HG02840 (cell line): ENCODE results near the gene TMEM176A.

Source experiments
- ATAC-seq: cut with Tn5 transposase; IDR thresholded peaks from one replicate; pipeline ENCODE4 v1.9.1; 2021; ENCODE audit warnings: mild to moderate bottlenecking, moderate library complexity, moderate number of reproducible peaks; ENCODE audit not compliant: unreplicated experiment, low FRiP score

TMEM176A gene

GRCh38 chr7:150787321-150788281 lies 13.0 kb upstream of the TMEM176A start:
- no peak for ATAC-seq

- ATAC-seq = no peak
These were observed 11.9 kb upstream of the TMEM176A start for GRCh38 chr7:150788474-150789269.

- no peak for ATAC-seq
These were observed 10.0 kb upstream of the TMEM176A start for GRCh38 chr7:150790416-150791075.

- ATAC-seq = no peak
These were observed 9.3 kb upstream of the TMEM176A start for GRCh38 chr7:150791304-150791703.

DNA sequence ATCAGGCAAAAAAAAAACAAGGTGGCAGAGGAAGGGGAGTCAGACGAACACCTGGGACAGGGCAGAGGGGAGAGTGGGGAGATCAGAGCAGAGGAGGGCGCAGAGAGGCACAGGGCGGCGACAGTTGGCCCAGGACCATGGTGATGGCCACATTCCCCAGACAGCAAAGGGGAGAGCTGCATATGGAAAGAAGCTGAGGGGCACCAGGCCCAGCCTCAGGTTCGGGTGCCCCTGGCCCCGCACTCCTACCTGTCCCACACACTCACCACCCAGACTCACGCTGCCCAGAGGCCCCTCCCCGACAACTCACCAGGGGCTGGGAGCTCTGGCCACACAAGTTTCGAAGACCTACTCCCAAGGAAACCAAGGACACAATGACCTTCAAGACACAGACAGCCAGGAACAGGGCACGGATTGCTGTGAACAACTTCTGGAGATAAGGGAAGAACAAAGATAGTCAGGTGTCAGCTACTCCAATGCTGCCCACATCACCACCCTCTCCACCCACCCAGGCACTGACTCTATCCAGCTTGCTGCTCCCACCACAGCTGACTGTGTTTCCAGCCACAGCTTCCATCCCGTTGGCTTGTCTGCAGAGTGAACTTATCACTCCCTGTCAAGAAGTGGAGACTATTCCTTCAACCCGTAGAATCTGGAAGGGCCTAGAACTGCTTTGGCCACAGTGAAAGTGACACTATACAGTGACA lies 8.7 kb upstream of the TMEM176A start:
- no peak for ATAC-seq

GRCh38 chr7:150793569-150794238 lies 6.9 kb upstream of the TMEM176A start:
- no peak for ATAC-seq

DNA sequence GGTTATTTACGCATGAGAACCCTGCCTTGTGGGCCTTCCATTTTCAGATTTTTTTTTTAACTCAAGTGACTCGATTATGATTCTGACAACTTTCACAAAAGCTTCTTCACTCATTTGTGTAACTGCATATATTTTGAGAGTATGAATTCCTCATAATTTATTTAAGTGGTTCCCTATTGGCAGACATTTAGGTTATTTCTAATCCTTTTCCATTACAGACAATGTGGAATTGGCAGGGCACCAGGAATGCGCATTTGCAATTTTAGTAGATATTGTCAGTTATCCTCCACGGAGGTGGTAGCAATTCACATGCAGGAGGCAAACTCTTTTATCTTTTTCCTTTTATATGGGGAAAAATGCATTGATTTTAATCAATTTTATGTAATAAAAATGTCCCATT lies 2.9 kb upstream of the TMEM176A start:
- no peak for ATAC-seq

DNA sequence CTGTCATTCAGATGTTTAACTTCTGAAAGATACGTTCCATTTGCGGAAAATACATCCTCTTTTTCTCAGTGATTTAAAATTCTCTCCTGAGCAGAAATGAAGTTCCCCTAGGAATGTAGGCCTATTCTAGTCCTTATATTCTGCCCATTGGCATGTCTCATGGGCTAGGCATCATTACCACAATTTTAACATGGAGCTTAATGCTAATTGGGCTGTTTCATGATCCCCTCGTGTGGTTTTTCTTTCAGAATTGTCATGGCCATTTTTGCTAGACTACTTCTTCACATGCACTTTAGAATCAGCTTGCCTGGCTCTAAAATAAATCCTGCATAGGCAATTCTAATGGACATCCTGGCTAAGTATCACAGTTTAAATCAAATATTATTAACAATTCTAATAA lies 1.4 kb upstream of the TMEM176A start:
- ATAC-seq = no peak

- ATAC-seq = no peak
These were observed 608 bp upstream of the TMEM176A start, which contains the start of gene TMEM176B for GRCh38 chr7:150799741-150800580. TSS of gene TMEM176B (minus strand) at chr7:150800364. CDS start at chr7:150796569, 3,795 bp downstream.

GRCh38 chr7:150801242-150801945 lies 825 bp downstream of the TMEM176A start:
- no peak for ATAC-seq

GRCh38 chr7:150801946-150802771 lies 1.6 kb downstream of the TMEM176A start:
- ATAC-seq = no peak

- ATAC-seq = no peak
These were observed 2.7 kb downstream of the TMEM176A start for GRCh38 chr7:150803161-150803860.

DNA sequence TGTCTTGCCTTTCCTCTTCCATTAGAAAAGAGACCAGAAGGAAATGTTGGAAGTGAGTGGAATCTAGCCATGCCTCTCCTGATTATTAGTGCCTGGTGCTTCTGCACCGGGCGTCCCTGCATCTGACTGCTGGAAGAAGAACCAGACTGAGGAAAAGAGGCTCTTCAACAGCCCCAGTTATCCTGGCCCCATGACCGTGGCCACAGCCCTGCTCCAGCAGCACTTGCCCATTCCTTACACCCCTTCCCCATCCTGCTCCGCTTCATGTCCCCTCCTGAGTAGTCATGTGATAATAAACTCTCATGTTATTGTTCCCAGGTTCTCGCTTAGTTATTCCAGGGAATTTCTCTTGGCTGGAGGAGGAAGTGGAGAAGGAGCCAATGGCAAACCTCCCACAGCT lies 4.2 kb downstream of the TMEM176A start:
- no peak for ATAC-seq

DNA sequence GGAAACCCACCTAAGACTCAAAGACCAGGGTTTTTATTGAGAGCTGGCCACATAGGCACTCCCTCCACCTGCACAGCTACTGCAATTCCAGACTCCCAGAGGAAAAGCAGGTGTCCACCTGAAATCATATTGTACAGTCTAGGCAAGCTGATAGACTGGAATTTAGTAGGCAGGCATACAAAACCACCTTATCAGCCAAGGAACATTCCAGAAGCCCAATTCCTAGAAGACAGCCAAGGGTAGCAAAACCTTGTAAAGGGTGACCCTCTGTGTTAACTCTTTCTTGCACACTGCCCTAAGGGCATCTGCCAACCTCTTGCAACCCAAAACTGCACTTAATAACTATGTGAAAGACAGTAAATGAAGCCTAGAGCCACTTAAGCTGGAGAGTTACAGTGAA lies 5.3 kb downstream of the TMEM176A start:
- no peak for ATAC-seq

GRCh38 chr7:150806454-150806853 lies 5.9 kb downstream of the TMEM176A start:
- ATAC-seq = no peak

DNA sequence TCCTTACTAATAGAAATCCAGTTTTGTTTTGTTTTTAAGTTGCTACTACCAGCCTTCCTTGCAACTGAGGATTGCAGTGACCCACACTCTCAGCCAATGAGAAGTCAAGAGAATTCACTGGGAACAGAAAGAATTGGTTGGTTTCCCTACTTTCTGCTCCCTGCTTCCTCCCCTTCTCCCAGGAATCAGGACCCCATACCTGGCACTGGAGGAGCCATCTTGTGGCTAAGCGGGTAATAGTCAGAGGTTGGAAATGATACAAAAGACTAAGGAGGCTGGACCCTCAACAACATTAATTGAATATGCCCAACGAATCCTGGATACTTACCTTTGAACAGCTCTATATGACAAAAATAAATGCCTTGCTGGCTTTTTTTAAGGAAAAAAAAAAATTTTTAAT lies 6.3 kb downstream of the TMEM176A start:
- ATAC-seq = no peak
